GM21737 (cell line): ENCODE measurements around the gene CMPK1.

ENCODE experiments used
- ATAC-seq: cut with Tn5 transposase; IDR thresholded peaks from one replicate; pipeline ENCODE4 v1.9.1; 2021; ENCODE audit warnings: mild to moderate bottlenecking, moderate library complexity; ENCODE audit not compliant: unreplicated experiment

Gene CMPK1

DNA sequence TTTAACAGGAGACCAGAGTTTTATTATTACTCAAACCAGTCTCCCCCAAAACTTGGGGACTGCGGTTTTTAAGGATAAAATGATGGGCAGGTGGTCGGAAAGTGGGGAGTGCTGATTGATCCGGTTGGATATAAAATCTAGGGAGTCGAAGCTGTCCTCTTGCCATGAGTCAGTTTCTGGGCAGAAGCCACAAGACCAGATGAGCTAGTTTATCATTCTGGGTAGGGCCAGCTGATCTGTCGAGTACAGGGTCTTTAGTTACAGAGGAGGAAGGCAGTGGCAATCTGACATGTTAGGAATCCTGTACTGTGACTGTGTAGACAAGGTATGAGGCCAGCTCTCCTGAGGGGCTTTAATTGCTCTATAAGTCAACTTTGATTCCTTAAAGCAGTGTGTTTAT lies 59.6 kb downstream of the CMPK1 start:
- no peak for ATAC-seq

- no peak for ATAC-seq
These were observed 61.8 kb downstream of the CMPK1 start for GRCh38 chr1:47395433-47395832.

GRCh38 chr1:47396671-47397196 lies 63.1 kb downstream of the CMPK1 start:
- no peak for ATAC-seq

GRCh38 chr1:47399138-47399845 lies 65.7 kb downstream of the CMPK1 start:
- no peak for ATAC-seq

- no peak for ATAC-seq
These were observed 66.2 kb downstream of the CMPK1 start for GRCh38 chr1:47399846-47400155.

- ATAC-seq: no peak
These were observed 68.2 kb downstream of the CMPK1 start for GRCh38 chr1:47401761-47402160.

DNA sequence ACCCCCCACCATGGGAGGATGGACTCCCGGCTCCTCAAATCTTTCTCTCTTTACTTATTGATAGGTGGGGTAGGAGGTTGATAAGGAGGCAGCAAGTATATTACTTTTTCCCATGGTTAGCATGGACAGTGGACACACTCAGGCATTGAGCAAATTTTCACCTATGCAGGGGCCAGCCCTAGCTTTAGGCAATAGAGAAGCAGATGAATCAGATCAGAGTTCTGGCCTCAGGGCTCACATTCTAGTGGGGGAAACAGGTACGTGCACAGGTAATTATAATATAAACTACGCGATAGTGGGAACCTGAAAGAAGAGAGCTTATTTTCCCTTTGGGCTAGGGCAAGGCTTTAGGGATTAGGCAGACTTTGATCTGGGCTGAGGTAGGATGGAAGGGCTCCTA lies 69.0 kb downstream of the CMPK1 start:
- ATAC-seq: no peak

- ATAC-seq: no peak
These were observed 69.8 kb downstream of the CMPK1 start for GRCh38 chr1:47403321-47403910.

GRCh38 chr1:47405697-47406096 lies 72.1 kb downstream of the CMPK1 start:
- ATAC-seq: no peak

DNA sequence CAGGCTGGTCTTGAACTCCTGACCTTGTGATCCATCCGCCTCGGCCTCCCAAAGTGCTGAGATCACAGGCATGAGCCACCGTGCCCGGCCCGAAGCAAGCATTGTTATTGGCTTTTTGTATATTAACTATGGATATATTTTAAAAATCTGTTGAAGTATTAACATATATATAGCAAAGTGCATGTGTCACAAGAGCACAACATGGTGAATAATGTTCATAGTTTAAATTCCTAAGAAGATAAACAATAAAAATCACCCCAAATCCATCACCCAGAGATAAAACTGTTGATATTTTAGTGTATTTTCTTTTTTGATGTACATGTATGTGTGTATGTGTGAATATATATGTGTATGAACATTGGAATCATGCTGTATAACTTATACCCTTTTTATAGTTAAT lies 73.4 kb downstream of the CMPK1 start:
- ATAC-seq: no peak

GRCh38 chr1:47407481-47407880 lies 73.9 kb downstream of the CMPK1 start:
- ATAC-seq: no peak

GRCh38 chr1:47409311-47410067 lies 75.9 kb downstream of the CMPK1 start:
- ATAC-seq: no peak

- no peak for ATAC-seq
These were observed 76.5 kb downstream of the CMPK1 start for GRCh38 chr1:47410068-47410455.

GRCh38 chr1:47411436-47411835 lies 77.8 kb downstream of the CMPK1 start:
- no peak for ATAC-seq

- no peak for ATAC-seq
These were observed 78.8 kb downstream of the CMPK1 start for GRCh38 chr1:47412437-47412836.

DNA sequence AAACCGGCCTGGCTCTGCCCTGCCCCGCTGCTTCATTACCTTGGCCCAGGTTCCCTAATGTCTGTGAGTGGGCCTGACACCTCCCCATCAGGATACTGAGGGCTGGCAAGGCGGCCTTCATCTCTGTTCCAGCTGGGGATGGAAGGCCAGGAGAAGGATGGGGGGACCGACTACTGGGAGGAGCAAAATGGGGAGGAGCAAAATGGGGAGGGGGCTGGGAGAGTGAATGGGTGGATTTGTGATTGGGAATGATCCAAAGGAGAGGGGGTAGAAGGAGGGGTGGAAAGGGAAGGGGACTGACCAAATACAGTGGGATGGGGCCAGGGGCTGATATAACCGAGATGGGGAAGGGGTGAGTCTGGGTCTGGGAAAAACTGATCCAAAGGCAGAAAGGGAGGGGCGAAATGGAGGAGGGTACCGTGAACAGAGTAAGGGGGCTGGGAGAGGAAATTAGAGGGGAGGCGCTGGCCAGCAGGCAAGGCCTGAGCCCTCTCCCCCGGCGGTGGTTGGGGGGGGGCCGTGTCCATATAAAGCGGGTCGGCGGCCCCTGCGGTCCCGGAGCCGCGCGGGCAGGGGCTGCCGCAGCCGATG lies 82.2 kb downstream of the CMPK1 start, which contains the start of gene FOXE3:
Gene FOXE3, plus strand, starts transcription at position 558 of the 591 bp plus-strand sequence. Its CDS starts 31 bp downstream, at position 589.
- no peak for ATAC-seq

- ATAC-seq: no peak
These were observed 83.0 kb downstream of the CMPK1 start for GRCh38 chr1:47416319-47417169.

GRCh38 chr1:47417170-47418044 lies 83.8 kb downstream of the CMPK1 start:
- ATAC-seq: no peak

DNA sequence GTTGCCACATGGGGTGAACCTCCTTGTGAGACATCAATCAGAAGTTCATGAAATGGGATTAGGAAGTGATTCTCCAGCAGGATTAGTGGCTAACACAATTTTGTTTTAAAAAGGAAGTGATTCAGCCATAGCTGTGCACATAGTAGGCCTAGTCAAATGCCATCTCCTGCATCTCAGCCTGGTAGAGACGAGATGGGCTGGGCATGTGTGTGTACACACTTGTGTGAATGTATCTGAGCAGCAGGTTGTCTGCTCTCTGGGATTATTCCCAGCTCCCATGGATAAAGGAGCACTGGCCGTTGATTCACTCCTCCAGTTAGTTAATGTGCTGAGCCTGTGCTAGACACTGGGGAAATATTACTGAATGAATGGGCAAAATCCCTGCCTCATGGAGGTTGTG lies 84.5 kb downstream of the CMPK1 start:
- no peak for ATAC-seq
